ES-I3 (cell line): Measurements from ENCODE around the gene ANO7.

Source experiments
- H3K36me3 ChIP-seq: 2 replicates; pipeline ENCODE4 v1.6.1; 2013; ENCODE audit warnings: mild to moderate bottlenecking, low read length, control low read depth, moderate library complexity; ENCODE audit not compliant: insufficient read depth
- H3K4me1 ChIP-seq: 2 replicates; pipeline ENCODE4 v1.6.1; 2013; ENCODE audit warnings: mild to moderate bottlenecking, control low read depth, low read length; ENCODE audit not compliant: insufficient read depth
- H3K9ac ChIP-seq: 2 replicates; pipeline ENCODE4 v1.6.1; 2013; ENCODE audit warnings: low read depth, mild to moderate bottlenecking, low read length, moderate library complexity
- H3K9me3 ChIP-seq: 2 replicates; pipeline ENCODE4 v1.6.1; 2013; ENCODE audit warnings: mild to moderate bottlenecking, low read length, moderate library complexity; ENCODE audit not compliant: control insufficient read depth, insufficient read depth

The ANO7 gene

DNA sequence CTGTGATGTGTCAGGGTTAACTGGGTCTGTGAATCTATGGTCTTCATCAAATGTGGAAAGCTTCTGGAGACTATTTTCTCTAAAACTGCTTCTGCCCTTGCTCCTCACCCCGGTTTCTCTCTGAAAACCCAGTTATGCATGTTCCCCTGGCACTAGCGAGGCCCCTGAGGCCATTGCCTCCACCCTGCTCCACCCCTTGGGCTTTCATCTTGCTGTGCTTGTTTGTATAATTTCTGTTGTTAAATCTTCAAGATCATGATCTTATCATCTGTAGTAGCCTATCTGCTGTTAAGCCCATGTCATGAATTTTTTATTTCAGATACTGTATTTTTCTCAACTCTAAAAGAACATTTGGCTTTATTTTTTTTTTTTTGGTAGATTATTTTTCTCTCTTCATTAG, 14.9 kb upstream of the ANO7 start:
- Histone ChIP-seq H3K9me3 (no peaks in the 10 kb centered on the region; the same call in 1 of the 2 replicates), H3K36me3 (peaks cover 4% of the 10 kb centered on the region; the same call in 1 of the 2 replicates), H3K9ac (no peak overlapping the region), H3K4me1 (no peaks in the 10 kb centered on the region)

DNA sequence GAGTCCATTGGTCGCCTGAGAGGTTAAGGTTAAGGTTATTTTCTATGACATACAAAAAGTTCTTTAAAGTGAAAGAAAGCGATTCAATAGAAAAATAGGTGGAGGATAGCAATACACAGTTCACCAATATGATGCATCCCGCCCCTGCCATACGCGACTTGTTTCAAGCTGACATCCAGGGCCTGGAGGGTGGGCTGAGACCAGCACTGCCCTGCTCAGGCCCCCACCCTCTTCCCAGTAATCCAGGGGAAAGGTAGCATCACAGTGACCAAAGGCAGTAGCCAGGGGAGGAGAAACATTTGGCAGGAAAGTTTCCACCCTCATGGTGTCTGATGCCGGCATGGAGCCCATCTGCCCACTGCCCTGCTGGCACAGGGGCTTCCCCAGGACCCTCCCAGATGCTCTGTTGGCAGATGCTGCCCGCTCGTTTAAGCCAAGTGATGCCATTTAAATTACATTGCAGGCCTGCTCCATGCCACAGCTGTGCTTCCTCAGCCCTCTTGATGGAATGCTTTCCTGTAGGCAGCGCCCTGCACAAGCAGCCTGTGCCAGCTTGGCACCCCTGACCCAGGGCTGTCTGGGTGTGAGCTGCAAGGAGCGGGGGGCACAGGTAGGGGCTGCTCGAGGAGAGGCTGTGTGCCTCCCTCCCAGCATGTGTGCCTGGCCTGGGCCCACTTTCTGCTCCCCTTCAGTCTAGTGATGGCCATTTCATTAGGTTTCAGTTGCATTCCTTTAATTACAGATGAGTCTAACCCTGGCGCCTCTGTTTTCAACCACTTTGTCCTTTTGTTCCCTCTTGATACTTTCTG, 10.7 kb upstream of the ANO7 start:
- Histone ChIP-seq H3K9me3 (no peaks in the 10 kb centered on the region), H3K36me3 (no peaks in the 10 kb centered on the region), H3K9ac (no peak overlapping the region), H3K4me1 (no peaks in the 10 kb centered on the region)

DNA sequence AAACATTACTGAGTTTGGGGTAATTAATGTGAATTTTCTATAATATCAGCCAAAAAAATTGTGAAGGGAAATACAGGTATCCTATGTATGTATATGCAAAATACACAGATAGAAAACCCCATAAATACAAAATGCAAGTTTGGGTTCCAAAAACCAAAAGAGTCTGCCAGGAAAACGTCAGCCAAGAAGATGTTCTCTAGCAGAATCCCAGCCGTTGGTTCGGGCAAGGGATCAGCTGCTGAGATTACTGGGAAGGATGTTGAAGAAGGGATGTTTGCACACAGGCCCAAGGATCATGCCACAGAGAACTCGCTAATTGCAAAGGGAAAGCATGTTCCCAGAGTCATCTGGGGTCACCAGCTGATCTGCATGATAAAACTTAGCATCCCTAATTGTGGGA, 9.5 kb upstream of the ANO7 start:
- Histone ChIP-seq H3K4me1 (no peaks in the 10 kb centered on the region), H3K9ac (no peak overlapping the region), H3K9me3 (no peaks in the 10 kb centered on the region), H3K36me3 (no peaks in the 10 kb centered on the region)

DNA sequence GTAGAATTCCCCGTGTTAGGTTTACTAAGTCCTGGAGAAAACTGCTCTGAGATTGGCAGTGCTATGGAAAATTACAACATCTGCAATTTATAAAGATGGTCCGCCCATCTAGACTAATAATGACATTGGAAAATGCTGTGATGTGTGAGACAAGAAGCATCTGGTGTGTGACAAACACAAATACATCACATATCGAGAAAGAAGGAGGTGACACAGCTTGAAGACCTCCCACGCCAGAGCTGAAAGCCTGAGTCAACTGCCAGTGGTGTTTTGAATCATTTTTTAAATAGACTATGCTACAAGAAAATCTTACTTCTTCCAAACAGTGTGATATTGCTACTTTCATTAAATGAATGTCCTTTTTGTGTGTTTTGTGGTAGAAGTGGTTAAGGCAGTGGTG, 8.6 kb upstream of the ANO7 start:
- Histone ChIP-seq H3K36me3 (no peaks in the 10 kb centered on the region), H3K9ac (no peak overlapping the region), H3K4me1 (no peaks in the 10 kb centered on the region), H3K9me3 (no peaks in the 10 kb centered on the region)

DNA sequence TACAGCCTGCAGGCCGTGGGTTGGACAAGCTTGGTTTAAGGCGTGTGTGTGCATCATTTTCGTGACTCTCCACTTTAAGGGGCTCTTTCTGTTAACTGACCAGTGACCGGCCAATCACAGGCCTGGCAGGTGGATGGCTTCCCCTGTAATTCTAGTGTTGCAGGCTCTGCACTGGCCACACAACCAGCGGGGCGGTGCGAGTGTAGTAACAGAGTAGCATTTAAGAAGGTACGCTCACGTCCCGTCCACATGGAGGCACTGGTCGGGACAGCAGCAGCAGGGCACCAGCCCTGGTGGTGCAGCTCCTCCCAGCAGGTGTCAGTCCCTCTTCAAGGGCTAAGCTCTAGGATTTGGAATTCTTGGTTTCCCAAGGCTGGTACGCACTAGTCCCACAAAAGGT, 8.0 kb upstream of the ANO7 start:
- Histone ChIP-seq H3K9ac (no peak overlapping the region), H3K9me3 (no peaks in the 10 kb centered on the region), H3K36me3 (no peaks in the 10 kb centered on the region), H3K4me1 (no peaks in the 10 kb centered on the region)

DNA sequence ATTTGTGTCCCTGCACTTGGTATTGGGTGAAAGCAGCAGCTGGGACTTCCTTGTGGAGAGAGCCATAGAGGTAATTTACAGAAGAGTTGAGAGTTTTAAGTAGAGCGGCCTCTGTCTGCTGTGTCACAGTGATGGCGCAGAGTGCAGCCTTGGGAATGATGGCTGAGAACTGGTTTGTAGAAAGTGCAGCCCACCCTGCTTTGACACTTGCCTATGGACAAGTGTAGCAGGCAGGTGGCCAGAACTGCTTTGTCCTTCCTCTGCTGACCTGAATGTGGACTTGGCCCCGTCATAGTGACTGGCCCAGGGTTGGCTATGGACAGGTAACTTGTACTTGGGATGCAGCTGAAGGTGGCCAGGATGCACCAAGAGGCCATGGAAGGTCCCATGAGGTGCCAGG, 6.4 kb upstream of the ANO7 start:
- H3K36me3 ChIP-seq: no peaks in the 10 kb centered on the region
- no peak overlapping the region for H3K9ac ChIP-seq
- no peaks in the 10 kb centered on the region for H3K9me3 ChIP-seq
- peaks cover 3% of the 10 kb centered on the region; the same call in 1 of the 2 replicates for H3K4me1 ChIP-seq

DNA sequence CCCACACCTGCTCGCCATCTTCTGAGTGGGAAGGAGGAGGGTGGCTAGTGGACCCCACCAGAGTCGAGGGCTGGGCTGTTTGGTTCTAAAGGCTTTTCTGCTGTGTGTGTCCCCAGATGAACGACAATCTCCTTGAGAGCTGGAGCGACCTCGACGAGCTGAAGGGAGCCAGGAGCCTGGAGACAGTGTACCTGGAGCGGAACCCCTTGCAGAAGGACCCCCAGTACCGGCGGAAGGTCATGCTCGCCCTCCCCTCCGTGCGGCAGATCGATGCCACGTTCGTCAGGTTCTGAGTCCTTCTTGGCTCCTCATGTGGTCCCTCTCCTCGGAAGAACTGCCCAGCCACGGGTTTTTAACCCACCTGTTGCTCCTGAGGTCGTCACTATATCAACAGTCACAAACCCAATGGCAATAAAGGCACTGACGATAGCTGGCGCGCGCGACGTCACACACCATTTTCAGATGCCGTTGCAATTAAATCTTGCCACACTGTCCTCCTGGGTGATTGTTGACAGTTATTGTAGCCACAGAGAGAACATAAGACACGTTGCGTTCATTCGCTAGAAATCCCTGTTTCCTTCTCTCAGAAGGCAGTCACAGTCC, 5.8 kb upstream of the ANO7 start:
- no peaks in the 10 kb centered on the region for H3K9me3 ChIP-seq
- H3K36me3 ChIP-seq: no peaks in the 10 kb centered on the region
- peaks cover 6% of the 10 kb centered on the region; the same call in 1 of the 2 replicates for H3K4me1 ChIP-seq
- H3K9ac ChIP-seq: no peak overlapping the region

DNA sequence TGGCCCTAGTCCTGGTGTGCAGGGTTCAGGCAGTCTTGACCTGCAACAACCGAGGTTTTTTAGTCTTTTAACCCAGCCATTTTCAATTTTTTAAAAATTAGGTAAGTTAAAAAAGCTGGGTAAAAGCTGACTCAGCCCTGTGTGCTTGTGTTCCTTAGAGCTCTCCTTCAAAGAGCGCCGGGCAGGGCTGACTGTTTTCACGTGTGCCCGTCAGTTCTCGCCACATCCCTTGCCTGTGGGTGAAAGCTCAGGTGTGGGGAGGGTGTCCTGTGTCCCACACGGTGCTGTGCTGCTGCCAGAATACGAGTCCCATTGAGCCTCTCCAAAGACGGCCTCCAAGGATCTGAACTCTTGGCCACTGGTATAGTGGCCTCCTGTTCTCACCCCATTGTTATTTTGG, 5.3 kb upstream of the ANO7 start:
- Histone ChIP-seq H3K4me1 (peaks cover 10% of the 10 kb centered on the region; the same call in 1 of the 2 replicates), H3K9ac (no peak overlapping the region), H3K36me3 (no peaks in the 10 kb centered on the region), H3K9me3 (no peaks in the 10 kb centered on the region)

DNA sequence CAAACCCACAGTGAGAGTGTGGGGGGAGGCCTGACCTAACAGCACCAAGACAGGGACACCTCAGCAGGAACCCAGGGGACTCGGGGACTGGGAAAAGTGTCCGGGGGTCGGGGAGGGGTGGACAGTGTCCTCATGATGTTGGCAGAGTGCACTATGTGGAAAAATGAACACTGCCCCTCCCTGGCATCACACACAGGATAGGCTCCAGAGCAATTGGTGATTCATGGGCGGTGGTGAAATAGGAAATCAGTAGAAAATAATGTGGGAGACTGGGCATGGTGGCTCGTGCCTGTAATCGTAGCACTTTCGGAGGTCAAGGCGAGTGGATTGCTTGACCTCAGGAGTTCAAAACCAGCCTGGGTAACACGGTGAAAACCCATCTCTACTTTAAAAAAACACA, 3.6 kb upstream of the ANO7 start:
- H3K4me1 ChIP-seq: peaks cover 13% of the 10 kb centered on the region; the same call in 1 of the 2 replicates
- H3K9ac ChIP-seq: no peak overlapping the region
- no peaks in the 10 kb centered on the region for H3K36me3 ChIP-seq
- H3K9me3 ChIP-seq: no peaks in the 10 kb centered on the region

DNA sequence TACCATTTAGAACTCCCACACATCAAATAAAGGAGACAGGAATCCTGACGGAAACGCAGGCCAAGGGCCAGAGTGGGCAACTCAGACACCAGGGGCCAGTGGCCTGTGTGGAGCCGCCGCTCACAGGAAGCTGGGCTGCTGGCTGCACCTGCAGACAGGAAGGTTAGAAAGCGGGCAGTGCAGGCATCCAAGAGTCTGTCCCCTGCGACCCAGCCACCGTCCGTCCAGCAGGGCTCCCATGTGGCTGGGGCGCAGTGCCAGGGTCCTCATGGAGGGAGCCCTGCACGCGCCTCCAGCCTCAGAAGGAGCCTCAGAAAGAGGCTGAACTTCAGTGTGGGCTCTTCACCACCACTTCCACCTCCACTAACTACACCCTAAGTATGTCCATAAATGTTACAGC, 2.5 kb upstream of the ANO7 start:
- peaks cover 13% of the 10 kb centered on the region; the same call in 1 of the 2 replicates for H3K4me1 ChIP-seq
- no peaks in the 10 kb centered on the region for H3K36me3 ChIP-seq
- no peak overlapping the region for H3K9ac ChIP-seq
- no peaks in the 10 kb centered on the region for H3K9me3 ChIP-seq

DNA sequence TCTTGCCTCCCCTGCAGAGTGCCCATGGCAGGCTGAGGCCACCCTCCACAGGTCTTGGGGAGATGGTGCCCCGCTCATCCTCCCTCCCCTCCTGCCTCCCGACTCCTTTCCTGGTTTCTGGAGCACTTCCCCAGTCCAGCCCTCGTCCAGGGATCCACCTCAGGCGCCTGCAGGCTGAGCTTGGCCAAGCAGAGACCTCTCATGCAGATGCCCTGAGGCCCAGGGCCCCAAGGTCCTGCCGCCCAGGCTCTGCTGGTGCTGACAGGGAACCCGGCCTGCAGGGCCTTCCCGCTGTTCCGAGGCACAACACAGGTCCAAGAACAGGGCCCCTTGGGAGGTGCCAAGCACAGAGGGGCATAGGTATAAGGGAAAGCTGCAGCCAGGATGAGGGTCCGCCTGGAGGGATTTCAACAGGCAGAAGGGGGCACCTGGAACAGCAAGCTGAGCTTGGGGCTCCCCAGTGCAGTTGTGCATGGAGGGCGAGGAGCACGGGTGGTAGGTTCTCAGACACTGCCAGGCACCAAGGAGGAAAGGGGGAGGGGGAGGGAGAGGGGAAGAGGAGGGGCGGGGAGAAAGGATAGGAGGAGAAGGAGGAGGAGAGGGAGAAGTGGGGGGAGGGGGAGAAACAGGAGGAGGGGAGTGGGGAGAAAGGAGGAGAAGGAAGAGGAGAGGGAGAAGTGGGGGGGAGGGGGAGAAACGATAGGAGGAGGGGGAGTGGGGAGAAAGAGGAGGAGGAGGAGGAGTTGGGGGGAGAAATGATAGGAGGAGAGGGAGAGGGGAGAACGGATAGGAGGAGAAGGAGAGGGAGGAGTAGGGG, 1.2 kb upstream of the ANO7 start:
- Histone ChIP-seq H3K4me1 (peaks cover 13% of the 10 kb centered on the region; the same call in 1 of the 2 replicates), H3K36me3 (no peaks in the 10 kb centered on the region), H3K9me3 (no peaks in the 10 kb centered on the region), H3K9ac (no peak overlapping the region)

DNA sequence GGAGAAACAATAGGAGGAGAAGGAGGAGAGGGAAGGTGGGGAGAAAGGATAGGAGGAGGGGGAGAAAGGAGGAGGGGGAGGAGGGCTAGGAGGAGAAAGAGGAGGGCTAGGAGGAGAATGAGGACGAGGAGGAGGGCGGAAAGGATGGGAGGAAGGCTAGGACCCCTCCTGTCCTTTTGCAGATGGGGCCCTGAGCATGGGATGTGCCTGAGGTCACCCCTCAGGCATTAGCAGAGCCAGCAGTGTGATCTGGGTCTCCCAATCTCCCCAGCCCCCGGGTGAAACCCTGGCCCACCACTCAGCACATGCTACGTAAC, 601 bp upstream of the ANO7 start:
- Histone ChIP-seq H3K36me3 (no peaks in the 10 kb centered on the region), H3K9me3 (no peaks in the 10 kb centered on the region), H3K9ac (no peak overlapping the region), H3K4me1 (peaks cover 13% of the 10 kb centered on the region; the same call in 1 of the 2 replicates)

DNA sequence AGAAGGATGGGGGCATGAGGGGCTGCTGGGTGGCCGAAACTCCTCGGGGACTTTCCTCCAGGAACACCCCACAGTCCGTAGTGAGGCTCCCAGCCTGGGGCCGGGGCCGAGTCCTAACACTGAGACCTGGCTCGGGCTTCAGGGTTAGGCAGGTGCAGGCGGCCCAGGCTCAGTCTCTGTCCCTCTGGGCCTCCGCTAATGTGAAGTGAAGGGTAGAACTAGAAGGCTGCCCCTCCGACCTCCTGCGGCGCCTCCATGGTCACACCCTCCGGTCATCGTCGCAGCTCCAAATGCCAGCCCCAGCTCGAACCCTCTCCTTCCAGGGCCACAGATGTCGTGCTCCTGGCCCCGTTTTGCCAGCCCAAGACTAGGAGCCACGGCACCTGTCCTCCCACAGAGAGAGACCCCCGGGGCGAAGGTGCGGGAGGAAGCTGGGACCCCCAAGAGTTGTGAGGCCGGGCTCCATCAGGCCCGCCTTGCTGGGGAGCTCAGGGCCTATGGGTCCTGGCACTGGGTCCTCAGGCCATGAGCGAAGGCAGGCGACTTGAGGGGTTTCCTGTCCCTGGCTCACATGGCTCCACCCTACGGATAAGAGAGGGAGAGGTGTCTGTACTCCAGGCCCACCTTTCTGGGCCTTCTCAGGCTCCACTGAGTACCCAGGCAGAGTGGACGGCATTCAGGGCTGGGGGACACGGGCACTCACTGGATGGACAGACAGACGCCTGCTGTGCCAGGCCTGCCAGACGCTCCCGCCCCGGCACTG, 797 bp downstream of the ANO7 start:
- peaks cover 13% of the 10 kb centered on the region; the same call in 1 of the 2 replicates for H3K4me1 ChIP-seq
- no peaks in the 10 kb centered on the region for H3K36me3 ChIP-seq
- H3K9ac ChIP-seq: no peak overlapping the region
- H3K9me3 ChIP-seq: no peaks in the 10 kb centered on the region

DNA sequence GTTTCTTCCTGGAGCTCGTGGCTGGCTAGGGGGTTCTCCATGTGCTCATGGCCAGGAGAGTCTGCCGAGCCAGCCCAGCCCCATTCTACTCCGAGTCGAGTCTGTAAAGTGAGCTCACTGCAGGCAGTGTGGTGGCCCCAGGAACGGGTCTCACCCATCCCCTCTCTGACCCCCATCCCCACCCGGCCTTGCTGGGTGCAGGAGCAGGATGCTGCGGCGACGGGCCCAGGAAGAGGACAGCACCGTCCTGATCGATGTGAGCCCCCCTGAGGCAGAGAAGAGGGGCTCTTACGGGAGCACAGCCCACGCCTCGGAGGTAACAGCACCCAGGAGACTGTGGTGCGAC, 1.4 kb downstream of the ANO7 start:
- Histone ChIP-seq H3K36me3 (no peaks in the 10 kb centered on the region), H3K9me3 (no peaks in the 10 kb centered on the region), H3K9ac (no peak overlapping the region), H3K4me1 (peaks cover 13% of the 10 kb centered on the region; the same call in 1 of the 2 replicates)
